HuH-7 (cell line): ENCODE measurements around the gene CDH23.

Experiments
- DNase-seq: peaks from one replicate; pipeline ENCODE4 v3.0.0; 2011; ENCODE audit warnings: low spot score

The CDH23 gene

GRCh38 chr10:71423250-71423649 lies 26.5 kb downstream of the CDH23 start:
- DNase-seq = no peak

GRCh38 chr10:71423901-71424300 lies 27.2 kb downstream of the CDH23 start:
- DNase-seq = no peak

- no peak for DNase-seq
Observed at GRCh38 chr10:71424496-71425194, 27.9 kb downstream of the CDH23 start.

GRCh38 chr10:71426058-71426605 lies 29.4 kb downstream of the CDH23 start:
- DNase-seq = no peak

GRCh38 chr10:71427246-71427645 lies 30.5 kb downstream of the CDH23 start:
- DNase-seq = no peak

GRCh38 chr10:71429304-71429703 lies 32.6 kb downstream of the CDH23 start:
- DNase-seq = no peak

- peak; percentile 38 for DNase-seq
Observed at GRCh38 chr10:71429929-71430328, 33.2 kb downstream of the CDH23 start.

- peak; percentile 16 for DNase-seq
Observed at GRCh38 chr10:71431239-71432100, 34.8 kb downstream of the CDH23 start.

GRCh38 chr10:71432101-71432905 lies 35.6 kb downstream of the CDH23 start:
- DNase-seq = no peak

- DNase-seq = no peak
Observed at GRCh38 chr10:71432956-71433767, 36.4 kb downstream of the CDH23 start.

GRCh38 chr10:71433768-71434744 lies 37.3 kb downstream of the CDH23 start:
- DNase-seq = no peak

- no peak for DNase-seq
Observed at GRCh38 chr10:71434760-71435394, 38.2 kb downstream of the CDH23 start.

GRCh38 chr10:71435571-71436267 lies 39.0 kb downstream of the CDH23 start:
- no peak for DNase-seq

GRCh38 chr10:71436268-71437125 lies 39.8 kb downstream of the CDH23 start:
- DNase-seq = no peak

- DNase-seq = no peak
Observed at GRCh38 chr10:71437537-71438092, 40.9 kb downstream of the CDH23 start.

GRCh38 chr10:71438761-71439160 lies 42.0 kb downstream of the CDH23 start:
- DNase-seq = no peak

- DNase-seq = no peak
Observed at GRCh38 chr10:71439670-71440425, 43.1 kb downstream of the CDH23 start.
